Measurements from ENCODE around the gene THOC1.

DNA sequence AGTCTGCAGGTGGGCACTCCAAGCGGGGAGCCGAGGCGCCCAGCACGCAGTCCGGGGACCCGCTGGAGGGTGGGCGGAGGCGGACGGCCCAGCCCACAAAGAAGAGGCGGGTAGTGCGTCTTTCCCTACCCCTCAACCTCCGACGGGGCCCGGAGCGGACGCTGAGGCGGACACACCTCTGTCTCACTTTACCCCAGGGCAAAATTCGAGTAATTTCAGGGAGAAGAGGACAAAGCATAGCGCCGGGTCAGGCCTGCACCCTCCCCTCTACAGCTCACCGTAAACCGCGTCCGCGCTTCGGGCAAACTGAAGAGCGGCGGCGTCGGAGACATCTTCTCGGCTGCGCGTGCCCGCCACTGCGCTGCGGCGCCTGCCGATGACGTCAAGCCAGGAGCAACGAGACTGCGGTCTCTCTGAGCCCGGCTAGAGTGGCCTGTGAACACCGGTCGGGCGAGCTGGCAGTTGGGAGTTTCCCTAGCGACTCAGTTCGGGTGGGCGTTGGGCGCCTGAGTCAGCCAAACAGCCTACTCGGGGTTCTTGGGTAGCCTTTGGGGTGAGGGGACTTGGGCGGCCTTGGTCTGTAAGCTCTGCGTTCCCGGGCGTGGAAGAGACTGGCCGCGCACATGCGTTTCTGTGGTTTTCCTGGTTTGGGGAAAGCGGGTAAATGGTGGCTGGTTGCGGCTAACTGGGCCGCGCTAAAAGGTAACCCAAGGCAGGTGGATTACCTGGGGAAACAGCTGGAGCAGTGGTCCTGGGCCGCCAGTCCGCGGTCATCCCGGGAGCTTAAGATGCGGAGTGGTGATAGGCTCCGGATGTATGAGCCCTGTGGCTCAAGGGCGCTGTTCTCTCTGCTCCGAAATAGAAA is at the start of gene THOC1:
- TF ChIP-seq, protein P1, sequence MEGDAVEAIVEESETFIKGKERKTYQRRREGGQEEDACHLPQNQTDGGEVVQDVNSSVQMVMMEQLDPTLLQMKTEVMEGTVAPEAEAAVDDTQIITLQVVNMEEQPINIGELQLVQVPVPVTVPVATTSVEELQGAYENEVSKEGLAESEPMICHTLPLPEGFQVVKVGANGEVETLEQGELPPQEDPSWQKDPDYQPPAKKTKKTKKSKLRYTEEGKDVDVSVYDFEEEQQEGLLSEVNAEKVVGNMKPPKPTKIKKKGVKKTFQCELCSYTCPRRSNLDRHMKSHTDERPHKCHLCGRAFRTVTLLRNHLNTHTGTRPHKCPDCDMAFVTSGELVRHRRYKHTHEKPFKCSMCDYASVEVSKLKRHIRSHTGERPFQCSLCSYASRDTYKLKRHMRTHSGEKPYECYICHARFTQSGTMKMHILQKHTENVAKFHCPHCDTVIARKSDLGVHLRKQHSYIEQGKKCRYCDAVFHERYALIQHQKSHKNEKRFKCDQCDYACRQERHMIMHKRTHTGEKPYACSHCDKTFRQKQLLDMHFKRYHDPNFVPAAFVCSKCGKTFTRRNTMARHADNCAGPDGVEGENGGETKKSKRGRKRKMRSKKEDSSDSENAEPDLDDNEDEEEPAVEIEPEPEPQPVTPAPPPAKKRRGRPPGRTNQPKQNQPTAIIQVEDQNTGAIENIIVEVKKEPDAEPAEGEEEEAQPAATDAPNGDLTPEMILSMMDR (IDR thresholded peaks at IDR 0.05), result peak in 1 of 7 experiments; percentile 16
- peak in 2 of 4 donors; percentile 75 to 85 for TF ChIP-seq POLR2A (IDR thresholded peaks at IDR 0.05)
- peak; percentile 90 to 98 (median 97) for TF ChIP-seq POLR2AphosphoS5 (IDR thresholded peaks at IDR 0.05)
